HEK293 (cell line): Measurements from ENCODE around the gene DOCK4.
A peak's percentile ranks its signal among the peaks of the same experiment; 100 is the strongest.

ENCODE experiments used
- CTCF ChIA-PET: fragments of 350-600 bp; formaldehyde crosslinking; extraction: SDS; loops from one replicate; lab custom pipeline; 2021; ENCODE audit warnings: antibody characterized with exemption; lab: Yijun Ruan, JAX
- POLR2A ChIA-PET: fragments of 300-600 bp; formaldehyde crosslinking; extraction: SDS; loops from one replicate; lab custom pipeline; 2020; ENCODE audit warnings: antibody characterized with exemption, inconsistent platforms; lab: Yijun Ruan, JAX
- H3K27ac ChIP-seq: fragments of 200-500 bp; sonication (Bioruptor generic); 2 replicates; pipeline ENCODE4 v1.5.1; 2014; ENCODE audit warnings: low read depth, low read length, control low read depth, inconsistent platforms; ENCODE audit errors: extremely low read depth
- H3K36me3 ChIP-seq, 2 experiments: fragments of 200-500 bp in 1 of 2; sonication (Bioruptor generic) in 1 of 2; 1 replicate in 1 of 2; 2 replicates in 1 of 2; pipeline ENCODE4 v1.5.1; 2014 to 2017; ENCODE audit warnings: inconsistent platforms in 2 of 2, low read length in 2 of 2; ENCODE audit not compliant: control insufficient read depth in 2 of 2, insufficient read depth in 1 of 2
- H3K4me1 ChIP-seq: fragments of 200-500 bp; sonication (Bioruptor generic); 2 replicates; pipeline ENCODE4 v1.5.1; 2014; ENCODE audit warnings: mild to moderate bottlenecking, low read length, inconsistent platforms; ENCODE audit not compliant: control insufficient read depth, insufficient read depth
- H3K4me3 ChIP-seq: 2 replicates; pipeline ENCODE4 v1.5.1; 2011; ENCODE audit warnings: low read depth, mild to moderate bottlenecking, control low read depth, low read length, moderate library complexity
- H3K9me3 ChIP-seq: fragments of 200-500 bp; sonication (Bioruptor generic); 2 replicates; pipeline ENCODE4 v1.5.1; 2014; ENCODE audit warnings: low read depth, low read length, inconsistent platforms; ENCODE audit not compliant: control insufficient read depth, insufficient read depth
- PRDM10 ChIP-seq: fragments of 450-650 bp; formaldehyde crosslinking; IDR thresholded peaks from 2 replicates; pipeline ENCODE4 v1.5.1; 2016; ENCODE audit warnings: missing biosample characterization, missing genetic modification characterization
- PRDM6 ChIP-seq: fragments of 450-650 bp; formaldehyde crosslinking; IDR thresholded peaks from 2 replicates; pipeline ENCODE4 v1.5.1; 2017; ENCODE audit warnings: missing biosample characterization, missing genetic modification characterization
- RBAK ChIP-seq: fragments of 450-650 bp; formaldehyde crosslinking; IDR thresholded peaks from 2 replicates; pipeline ENCODE4 v1.5.1; 2016; ENCODE audit warnings: missing biosample characterization, missing genetic modification characterization
- REPIN1 ChIP-seq: fragments of 450-650 bp; formaldehyde crosslinking; IDR thresholded peaks from 2 replicates; pipeline ENCODE4 v1.5.1; 2017; ENCODE audit warnings: missing biosample characterization, missing genetic modification characterization, low read depth
- TRIM28 ChIP-seq: IDR thresholded peaks from 2 replicates; pipeline ENCODE4 v1.6.1; 2011; ENCODE audit warnings: low read length, control low read depth, borderline replicate concordance
- YY1 ChIP-seq: fragments of 450-650 bp; formaldehyde crosslinking; IDR thresholded peaks from 2 replicates; pipeline ENCODE4 v1.5.1; 2018; ENCODE audit warnings: missing biosample characterization, missing genetic modification characterization
- ZBTB10 ChIP-seq: fragments of 450-650 bp; formaldehyde crosslinking; IDR thresholded peaks from 2 replicates; pipeline ENCODE4 v1.5.1; 2016; ENCODE audit warnings: missing biosample characterization, missing genetic modification characterization
- ZNF133 ChIP-seq: fragments of 450-650 bp; formaldehyde crosslinking; IDR thresholded peaks from 2 replicates; pipeline ENCODE4 v1.5.1; 2016; ENCODE audit warnings: missing biosample characterization, missing genetic modification characterization
- ZNF16 ChIP-seq: fragments of 450-650 bp; formaldehyde crosslinking; IDR thresholded peaks from 2 replicates; pipeline ENCODE4 v1.5.1; 2016; ENCODE audit warnings: low read depth, missing biosample characterization, missing genetic modification characterization
- ZNF211 ChIP-seq: fragments of 450-650 bp; formaldehyde crosslinking; IDR thresholded peaks from 2 replicates; pipeline ENCODE4 v1.5.1; 2016; ENCODE audit warnings: low read depth, missing biosample characterization, missing genetic modification characterization
- ZNF292 ChIP-seq: fragments of 450-650 bp; formaldehyde crosslinking; IDR thresholded peaks from 2 replicates; pipeline ENCODE4 v1.5.1; 2016; ENCODE audit warnings: low read depth, missing biosample characterization, missing genetic modification characterization, borderline replicate concordance
- ZNF514 ChIP-seq: fragments of 450-650 bp; formaldehyde crosslinking; IDR thresholded peaks from 2 replicates; pipeline ENCODE4 v1.5.1; 2016; ENCODE audit warnings: missing biosample characterization, missing genetic modification characterization
- ZNF530 ChIP-seq: fragments of 450-650 bp; formaldehyde crosslinking; IDR thresholded peaks from 2 replicates; pipeline ENCODE4 v1.5.1; 2016; ENCODE audit warnings: low read depth, missing biosample characterization, missing genetic modification characterization
- ZNF623 ChIP-seq: fragments of 450-650 bp; formaldehyde crosslinking; IDR thresholded peaks from 2 replicates; pipeline ENCODE4 v1.5.1; 2016; ENCODE audit warnings: missing biosample characterization, missing genetic modification characterization
- ZNF654 ChIP-seq: fragments of 450-650 bp; formaldehyde crosslinking; IDR thresholded peaks from 2 replicates; pipeline ENCODE4 v1.5.1; 2016; ENCODE audit warnings: low read depth, missing biosample characterization, missing genetic modification characterization
- ZNF670 ChIP-seq: fragments of 450-650 bp; formaldehyde crosslinking; IDR thresholded peaks from 2 replicates; pipeline ENCODE4 v1.5.1; 2016; ENCODE audit warnings: missing biosample characterization, missing genetic modification characterization, low read depth
- ZNF830 ChIP-seq: fragments of 450-650 bp; IDR thresholded peaks from 2 replicates; pipeline ENCODE4 v1.5.0; 2018; ENCODE audit warnings: missing biosample characterization, missing genetic modification characterization, low read depth, mild to moderate bottlenecking, moderate library complexity
- ZSCAN16 ChIP-seq: fragments of 450-650 bp; formaldehyde crosslinking; IDR thresholded peaks from 2 replicates; pipeline ENCODE4 v1.5.1; 2016; ENCODE audit warnings: missing biosample characterization, missing genetic modification characterization
- ZSCAN30 ChIP-seq: fragments of 450-650 bp; IDR thresholded peaks from 2 replicates; pipeline ENCODE4 v1.5.1; 2018; ENCODE audit warnings: missing biosample characterization, mild to moderate bottlenecking, missing genetic modification characterization, moderate library complexity

DOCK4 gene

GRCh38 chr7:112135815-112136214 lies 70.4 kb downstream of the DOCK4 start:
- ChIA-PET POLR2A (interaction anchor here (0.6 kb wide), 1 partner anchor 315 kb away, joined by 3 read pairs; no protein-coding TSS in a partner anchor), CTCF (interaction anchor here (0.6 to 0.7 kb wide), 2 partner anchors 21 to 22 kb away, joined by 3 to 4 read pairs; no protein-coding TSS in a partner anchor)
- Histone ChIP-seq H3K36me3 (no peaks in the 10 kb centered on the region), H3K4me3 (no peak overlapping the region), H3K4me1 (peaks cover 50% of the 10 kb centered on the region), H3K27ac (no peak overlapping the region), H3K9me3 (no peaks in the 10 kb centered on the region)
- TF ChIP-seq ZNF133 (tag by site-specific recombination), result no peak
- TF ChIP-seq ZNF830 (tag by site-specific recombination), result no peak

- Histone ChIP-seq H3K27ac (no peak overlapping the region), H3K9me3 (no peaks in the 10 kb centered on the region), H3K4me3 (no peak overlapping the region), H3K36me3 (no peaks in the 10 kb centered on the region), H3K4me1 (peaks cover 56% of the 10 kb centered on the region)
- ChIA-PET POLR2A (no interaction called here), CTCF (no interaction called here)
- TF ChIP-seq PRDM10 (tag by site-specific recombination) (peak; percentile 31; the same call in 1 of the 2 replicates), ZNF654 (tag by site-specific recombination) (peak; percentile 36), ZNF16 (tag by site-specific recombination) (no peak), ZNF670 (tag by site-specific recombination) (no peak), PRDM6 (tag by site-specific recombination) (0 out of 2 replicates have a peak, but pooled peaks have one; percentile 18)
Measured at GRCh38 chr7:112134039-112134438, 72.2 kb downstream of the DOCK4 start.

GRCh38 chr7:112133328-112133727 lies 72.9 kb downstream of the DOCK4 start:
- Histone ChIP-seq H3K36me3 (no peaks in the 10 kb centered on the region), H3K9me3 (no peaks in the 10 kb centered on the region), H3K4me3 (no peak overlapping the region), H3K4me1 (peaks cover 56% of the 10 kb centered on the region), H3K27ac (no peak overlapping the region; the same call in 1 of the 2 replicates)
- ChIA-PET POLR2A (no interaction called here), CTCF (no interaction called here)
- TF ChIP-seq ZNF514 (tag by site-specific recombination) (no peak), PRDM6 (tag by site-specific recombination) (no peak), ZNF211 (no peak), REPIN1 (no peak), ZSCAN30 (tag by site-specific recombination) (no peak), ZNF530 (tag by site-specific recombination) (no peak), ZNF292 (tag by site-specific recombination) (no peak), ZNF623 (tag by site-specific recombination) (no peak), ZBTB10 (tag by site-specific recombination) (no peak), ZSCAN16 (tag by site-specific recombination) (no peak), TRIM28 (no peak), RBAK (tag by site-specific recombination) (no peak), YY1 (tag by site-specific recombination) (no peak)
